Measurements from ENCODE around the gene ATMIN. TPM values are rescaled to one million over a fixed set of nuclear protein-coding genes. Genes with fewer than 3 reads are reported as not detected.

ATMIN gene, protein sequence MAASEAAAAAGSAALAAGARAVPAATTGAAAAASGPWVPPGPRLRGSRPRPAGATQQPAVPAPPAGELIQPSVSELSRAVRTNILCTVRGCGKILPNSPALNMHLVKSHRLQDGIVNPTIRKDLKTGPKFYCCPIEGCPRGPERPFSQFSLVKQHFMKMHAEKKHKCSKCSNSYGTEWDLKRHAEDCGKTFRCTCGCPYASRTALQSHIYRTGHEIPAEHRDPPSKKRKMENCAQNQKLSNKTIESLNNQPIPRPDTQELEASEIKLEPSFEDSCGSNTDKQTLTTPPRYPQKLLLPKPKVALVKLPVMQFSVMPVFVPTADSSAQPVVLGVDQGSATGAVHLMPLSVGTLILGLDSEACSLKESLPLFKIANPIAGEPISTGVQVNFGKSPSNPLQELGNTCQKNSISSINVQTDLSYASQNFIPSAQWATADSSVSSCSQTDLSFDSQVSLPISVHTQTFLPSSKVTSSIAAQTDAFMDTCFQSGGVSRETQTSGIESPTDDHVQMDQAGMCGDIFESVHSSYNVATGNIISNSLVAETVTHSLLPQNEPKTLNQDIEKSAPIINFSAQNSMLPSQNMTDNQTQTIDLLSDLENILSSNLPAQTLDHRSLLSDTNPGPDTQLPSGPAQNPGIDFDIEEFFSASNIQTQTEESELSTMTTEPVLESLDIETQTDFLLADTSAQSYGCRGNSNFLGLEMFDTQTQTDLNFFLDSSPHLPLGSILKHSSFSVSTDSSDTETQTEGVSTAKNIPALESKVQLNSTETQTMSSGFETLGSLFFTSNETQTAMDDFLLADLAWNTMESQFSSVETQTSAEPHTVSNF
- total RNA-seq, result 36.4 and 54.0 TPM in 2 replicates

DNA sequence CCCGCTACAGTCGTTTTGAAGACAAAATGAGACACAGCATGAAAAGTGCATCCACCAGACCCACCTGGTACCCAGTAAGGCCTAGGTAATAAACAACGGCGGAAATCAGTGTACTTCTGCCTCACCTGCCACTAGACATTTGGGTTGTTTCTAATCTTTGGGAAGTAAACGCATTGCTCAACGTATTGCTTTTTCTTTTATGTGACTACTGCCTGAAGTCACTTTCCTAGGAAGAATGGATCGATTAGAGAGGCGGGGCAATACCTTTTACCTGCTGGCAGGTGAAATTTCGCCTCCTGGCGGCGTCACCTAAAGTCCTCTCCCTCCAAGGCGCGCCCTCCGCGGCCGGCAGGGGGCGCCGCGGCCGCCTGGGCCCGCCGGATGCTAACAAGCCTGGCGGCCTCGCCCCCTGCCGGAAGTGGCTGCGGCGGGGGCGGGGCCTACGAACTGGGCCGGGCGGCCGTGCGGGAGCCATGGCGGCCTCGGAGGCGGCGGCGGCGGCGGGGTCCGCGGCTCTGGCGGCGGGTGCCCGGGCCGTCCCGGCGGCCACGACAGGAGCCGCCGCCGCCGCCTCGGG lies at the start of gene ATMIN:
TSS of gene ATMIN (plus strand) at position 445 of the 577 bp plus-strand sequence. CDS start at position 474, 29 bp downstream.
- peak within 1 kb of the TSS; percentile 78 for H3K4me3 ChIP-seq (ENCODE audit: low read depth, low read length)
- TF ChIP-seq, protein P1, sequence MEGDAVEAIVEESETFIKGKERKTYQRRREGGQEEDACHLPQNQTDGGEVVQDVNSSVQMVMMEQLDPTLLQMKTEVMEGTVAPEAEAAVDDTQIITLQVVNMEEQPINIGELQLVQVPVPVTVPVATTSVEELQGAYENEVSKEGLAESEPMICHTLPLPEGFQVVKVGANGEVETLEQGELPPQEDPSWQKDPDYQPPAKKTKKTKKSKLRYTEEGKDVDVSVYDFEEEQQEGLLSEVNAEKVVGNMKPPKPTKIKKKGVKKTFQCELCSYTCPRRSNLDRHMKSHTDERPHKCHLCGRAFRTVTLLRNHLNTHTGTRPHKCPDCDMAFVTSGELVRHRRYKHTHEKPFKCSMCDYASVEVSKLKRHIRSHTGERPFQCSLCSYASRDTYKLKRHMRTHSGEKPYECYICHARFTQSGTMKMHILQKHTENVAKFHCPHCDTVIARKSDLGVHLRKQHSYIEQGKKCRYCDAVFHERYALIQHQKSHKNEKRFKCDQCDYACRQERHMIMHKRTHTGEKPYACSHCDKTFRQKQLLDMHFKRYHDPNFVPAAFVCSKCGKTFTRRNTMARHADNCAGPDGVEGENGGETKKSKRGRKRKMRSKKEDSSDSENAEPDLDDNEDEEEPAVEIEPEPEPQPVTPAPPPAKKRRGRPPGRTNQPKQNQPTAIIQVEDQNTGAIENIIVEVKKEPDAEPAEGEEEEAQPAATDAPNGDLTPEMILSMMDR (IDR thresholded peaks at IDR 0.05; ENCODE audit: insufficient read depth, low read depth, low read length), result peak; percentile 94
- DNase-seq (ENCODE audit: low read depth), result peak; percentile 84

DNA sequence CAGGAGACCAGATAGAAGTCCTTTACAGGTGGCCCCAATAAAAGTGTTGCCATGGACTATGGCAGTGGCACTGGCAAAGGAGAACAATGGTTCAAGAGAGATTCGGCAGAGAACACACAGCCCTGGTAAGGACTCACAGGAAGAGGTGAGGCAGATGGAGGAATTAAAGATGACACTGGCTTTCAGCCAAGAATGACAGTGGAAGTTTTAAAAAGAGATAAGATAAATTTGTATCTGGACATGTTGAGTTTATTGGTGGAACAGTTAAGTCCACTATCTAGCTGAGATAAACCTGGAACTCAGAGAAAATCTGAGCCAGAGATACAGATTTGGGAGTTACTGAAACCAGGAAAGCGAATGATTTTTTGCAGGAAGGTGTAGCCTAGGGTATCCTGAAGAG lies 49.1 kb upstream of the ATMIN start:
- TF ChIP-seq, protein P1 (IDR thresholded peaks at IDR 0.05; ENCODE audit: insufficient read depth, low read depth, low read length), result no peak

DNA sequence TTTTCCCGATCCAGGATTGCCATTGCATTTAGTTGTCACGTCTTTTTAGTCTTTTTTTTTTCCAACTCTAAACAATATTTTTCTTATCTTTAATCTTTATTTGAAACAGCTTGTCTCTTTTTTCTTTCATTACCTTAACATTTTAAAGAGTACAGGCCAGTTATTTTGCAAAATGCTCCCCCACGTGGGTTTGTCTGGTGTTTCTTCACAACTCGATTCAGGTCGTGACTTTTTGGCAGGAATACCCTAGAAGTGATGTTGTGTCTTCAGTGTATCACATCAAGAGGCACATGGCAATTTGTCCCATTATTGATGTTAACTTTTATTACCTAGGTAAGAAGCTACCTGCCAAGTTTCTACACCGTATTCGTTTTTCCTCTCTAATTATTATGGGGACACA lies 46.9 kb upstream of the ATMIN start:
- DNase-seq (ENCODE audit: low read depth), result no peak
- H3K4me3 ChIP-seq (ENCODE audit: low read depth, low read length), result no peak overlapping the region
- TF ChIP-seq, protein P1 (IDR thresholded peaks at IDR 0.05; ENCODE audit: insufficient read depth, low read depth, low read length), result no peak

More for the DNA sequence above, 49.1 kb upstream of the ATMIN start:
- DNase-seq (ENCODE audit: low read depth), result peak; percentile 88
- peak overlapping the region; percentile 24 for H3K4me3 ChIP-seq (ENCODE audit: low read depth, low read length)

DNA sequence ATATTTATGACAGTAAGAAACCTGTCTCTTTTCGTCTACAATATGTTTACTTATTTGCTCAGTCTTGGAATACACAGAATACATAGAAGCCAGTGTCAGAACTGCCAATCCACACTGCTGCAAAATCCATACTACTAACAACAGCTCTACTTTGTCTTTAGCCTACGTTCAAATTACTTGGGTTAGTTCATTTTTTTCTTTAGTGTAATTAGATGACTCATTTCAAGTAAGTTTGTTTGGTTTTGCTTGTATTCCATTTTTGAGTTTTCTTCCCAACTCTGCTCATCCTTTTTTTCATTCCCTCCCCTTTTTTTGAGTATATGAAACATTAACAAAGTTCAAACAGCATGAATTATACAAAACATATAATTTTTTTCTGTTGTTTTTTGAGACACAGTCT lies 45.8 kb upstream of the ATMIN start:
- TF ChIP-seq, protein P1 (IDR thresholded peaks at IDR 0.05; ENCODE audit: insufficient read depth, low read depth, low read length), result no peak
- H3K4me3 ChIP-seq (ENCODE audit: low read depth, low read length), result no peak overlapping the region
- no peak for DNase-seq (ENCODE audit: low read depth)

DNA sequence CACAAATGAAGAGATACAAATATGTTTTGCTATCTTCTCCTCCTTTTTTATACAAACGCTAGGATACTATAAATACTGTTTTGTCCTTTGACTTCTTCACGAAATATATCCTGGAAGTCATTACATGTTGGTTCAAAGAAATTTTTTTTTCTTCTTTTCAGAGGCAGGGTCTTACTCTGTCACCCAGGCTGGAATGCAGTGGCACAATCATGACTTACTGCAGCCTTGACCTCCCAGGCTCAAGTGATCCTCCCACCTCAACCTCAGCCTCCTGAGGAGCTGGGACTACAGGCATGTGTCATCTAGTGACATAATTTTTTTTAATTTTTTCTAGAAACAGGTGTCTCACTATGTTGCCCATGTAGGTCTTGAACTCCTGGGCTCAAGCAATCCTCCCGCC lies 45.1 kb upstream of the ATMIN start:
- H3K4me3 ChIP-seq (ENCODE audit: low read depth, low read length), result no peak overlapping the region
- TF ChIP-seq, protein P1 (IDR thresholded peaks at IDR 0.05; ENCODE audit: insufficient read depth, low read depth, low read length), result no peak
- no peak for DNase-seq (ENCODE audit: low read depth)

DNA sequence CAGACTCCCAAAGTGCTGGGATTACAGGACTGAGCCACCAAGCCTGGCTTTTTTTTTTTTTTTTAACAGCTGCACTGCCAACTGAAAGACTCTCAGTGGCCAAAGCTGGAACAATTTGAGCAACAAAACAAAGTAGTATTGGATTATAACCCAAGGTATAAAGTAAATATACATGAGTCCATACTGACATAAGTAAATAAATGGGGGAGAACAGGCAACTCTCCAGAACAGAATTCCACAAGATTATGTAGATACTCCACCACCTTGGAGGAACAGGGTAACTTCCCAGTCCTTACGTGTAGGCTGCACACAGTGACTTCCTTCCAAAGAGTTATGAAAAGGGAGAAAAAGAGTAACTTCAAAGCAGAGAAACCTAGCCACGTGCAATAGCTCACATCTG lies 44.7 kb upstream of the ATMIN start:
- TF ChIP-seq, protein P1 (IDR thresholded peaks at IDR 0.05; ENCODE audit: insufficient read depth, low read depth, low read length), result no peak
- DNase-seq (ENCODE audit: low read depth), result no peak
- no peak overlapping the region for H3K4me3 ChIP-seq (ENCODE audit: low read depth, low read length)
